ENCODE results near the gene BICDL2. TPM values are rescaled to one million over a fixed set of nuclear protein-coding genes. Genes with fewer than 3 reads are reported as not detected.

Gene BICDL2
- polyA plus RNA-seq, 1 donor from 2014 or later: 0.37 TPM

GRCh38 chr16:3025032-3026002, 11.4 kb downstream of the BICDL2 start:
- H2AFZ ChIP-seq (ENCODE audit: low read depth, low read length): no peak overlapping the region
- H3K27ac ChIP-seq (ENCODE audit: low read length): no peak overlapping the region
- H4K20me1 ChIP-seq (ENCODE audit: insufficient read depth): no peaks in the 10 kb centered on the region
- H3K27me3 ChIP-seq (ENCODE audit: insufficient read depth, low read depth, low read length): peaks cover 13% of the 10 kb centered on the region
- no peak overlapping the region for H3K9ac ChIP-seq (ENCODE audit: low read length)
- H3K79me2 ChIP-seq (replicated peaks; ENCODE audit: insufficient read depth, low read length): no peaks in the 10 kb centered on the region
- no peaks in the 10 kb centered on the region for H3K9me3 ChIP-seq (ENCODE audit: low read length)
- H3K4me3 ChIP-seq (ENCODE audit: low read length): no peak overlapping the region
- no peaks in the 10 kb centered on the region for H3K36me3 ChIP-seq (ENCODE audit: insufficient read depth, low read length)
- H3K9me2 ChIP-seq (ENCODE audit: insufficient read depth, low read length): no peaks in the 10 kb centered on the region
- TF ChIP-seq CTCF (IDR thresholded peaks at IDR 0.05; ENCODE audit: poor library complexity, severe bottlenecking) (no peak), MXI1 (conservative IDR thresholded peaks at IDR 0.05; ENCODE audit: poor library complexity, severe bottlenecking) (no peak), REST (IDR thresholded peaks at IDR 0.05; ENCODE audit: borderline replicate concordance) (no peak), EZH2 (IDR thresholded peaks at IDR 0.05; ENCODE audit: borderline replicate concordance, insufficient read depth, low read length, poor library complexity, severe bottlenecking) (no peak), SMC3 (conservative IDR thresholded peaks at IDR 0.05; ENCODE audit: poor library complexity) (no peak), RAD21 (conservative IDR thresholded peaks at IDR 0.05) (no peak), POLR2AphosphoS5 (IDR thresholded peaks at IDR 0.05) (no peak), EP300 (conservative IDR thresholded peaks at IDR 0.05; ENCODE audit: poor library complexity, severe bottlenecking) (no peak), TAF1 (IDR thresholded peaks at IDR 0.05; ENCODE audit: low read depth) (no peak)
- H3K4me2 ChIP-seq (ENCODE audit: low read length): no peak overlapping the region
- no peaks in the 10 kb centered on the region for H3F3A ChIP-seq (ENCODE audit: insufficient read depth, low read length, poor library complexity, severe bottlenecking)

GRCh38 chr16:3023669-3024478, 12.9 kb downstream of the BICDL2 start, which contains the start of the genes HCFC1R1 and THOC6:
TSS of gene HCFC1R1 (minus strand) at chr16:3023942. CDS start at chr16:3023941, 1 bp downstream.
TSS of gene THOC6 (plus strand) at chr16:3024035. CDS start at chr16:3024327, 292 bp downstream.
- Histone ChIP-seq H3K4me3 (ENCODE audit: low read length) (peak within 1 kb of the TSS; percentile 82), H3K79me2 (replicated peaks; ENCODE audit: insufficient read depth, low read length) (no peaks in the 10 kb centered on the region), H3K27me3 (ENCODE audit: insufficient read depth, low read depth, low read length) (peaks cover 19% of the 10 kb centered on the region), H4K20me1 (ENCODE audit: insufficient read depth) (no peaks in the 10 kb centered on the region), H3F3A (ENCODE audit: insufficient read depth, low read length, poor library complexity, severe bottlenecking) (no peaks in the 10 kb centered on the region), H3K4me2 (ENCODE audit: low read length) (peak within 1 kb of the TSS; percentile 71), H3K9me3 (ENCODE audit: low read length) (no peaks in the 10 kb centered on the region), H3K27ac (ENCODE audit: low read length) (peak within 1 kb of the TSS; percentile 76), H3K9me2 (ENCODE audit: insufficient read depth, low read length) (no peaks in the 10 kb centered on the region), H3K9ac (ENCODE audit: low read length) (peak within 1 kb of the TSS; percentile 83), H2AFZ (ENCODE audit: low read depth, low read length) (peak within 1 kb of the TSS; percentile 87), H3K36me3 (ENCODE audit: insufficient read depth, low read length) (no peaks in the 10 kb centered on the region)
- no peak for TF ChIP-seq REST (IDR thresholded peaks at IDR 0.05; ENCODE audit: borderline replicate concordance)
- TF ChIP-seq POLR2AphosphoS5 (IDR thresholded peaks at IDR 0.05): peak; percentile 65
- no peak for TF ChIP-seq SMC3 (conservative IDR thresholded peaks at IDR 0.05; ENCODE audit: poor library complexity)
- TF ChIP-seq EP300 (conservative IDR thresholded peaks at IDR 0.05; ENCODE audit: poor library complexity, severe bottlenecking): peak; percentile 61
- peak; percentile 94 for TF ChIP-seq MXI1 (conservative IDR thresholded peaks at IDR 0.05; ENCODE audit: poor library complexity, severe bottlenecking)
- no peak for TF ChIP-seq CTCF (IDR thresholded peaks at IDR 0.05; ENCODE audit: poor library complexity, severe bottlenecking)
- TF ChIP-seq TAF1 (IDR thresholded peaks at IDR 0.05; ENCODE audit: low read depth): peak; percentile 55
- no peak for TF ChIP-seq RAD21 (conservative IDR thresholded peaks at IDR 0.05)
- TF ChIP-seq EZH2 (IDR thresholded peaks at IDR 0.05; ENCODE audit: borderline replicate concordance, insufficient read depth, low read length, poor library complexity, severe bottlenecking): no peak
